GM10266 (cell line): Measurements from ENCODE around the gene EXOC4.

Source experiments
- DNase-seq: peaks from one replicate; pipeline ENCODE4 v3.0.0; 2012; ENCODE audit errors: extremely low spot score
- TF ChIP-seq, protein P1 (sequence below): IDR thresholded peaks from 2 replicates; pipeline ENCODE4 v1.5.1; 2012; ENCODE audit warnings: mild to moderate bottlenecking, low read depth; ENCODE audit not compliant: control insufficient read depth, insufficient read depth; ENCODE audit errors: missing control alignments

The EXOC4 gene

DNA sequence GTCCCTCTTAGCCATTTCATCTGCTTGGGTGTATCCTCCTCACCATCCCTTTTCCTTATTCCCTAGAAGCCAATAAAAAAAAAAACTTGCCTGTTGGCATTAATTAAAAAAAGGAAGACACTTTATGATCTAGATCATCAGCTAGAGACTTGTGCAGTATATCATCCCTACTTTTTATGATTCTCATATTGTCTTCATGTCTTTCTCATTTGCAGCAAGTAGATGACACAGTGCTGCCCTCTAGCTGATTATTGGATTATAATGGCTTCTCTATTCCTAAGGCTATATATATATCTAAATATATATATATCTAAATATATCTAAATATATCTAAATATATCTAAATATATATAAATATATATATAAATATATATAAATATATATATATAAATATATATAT is 601.9 kb downstream of the EXOC4 start:
- peak; percentile 17 for DNase-seq
- TF ChIP-seq, protein P1, sequence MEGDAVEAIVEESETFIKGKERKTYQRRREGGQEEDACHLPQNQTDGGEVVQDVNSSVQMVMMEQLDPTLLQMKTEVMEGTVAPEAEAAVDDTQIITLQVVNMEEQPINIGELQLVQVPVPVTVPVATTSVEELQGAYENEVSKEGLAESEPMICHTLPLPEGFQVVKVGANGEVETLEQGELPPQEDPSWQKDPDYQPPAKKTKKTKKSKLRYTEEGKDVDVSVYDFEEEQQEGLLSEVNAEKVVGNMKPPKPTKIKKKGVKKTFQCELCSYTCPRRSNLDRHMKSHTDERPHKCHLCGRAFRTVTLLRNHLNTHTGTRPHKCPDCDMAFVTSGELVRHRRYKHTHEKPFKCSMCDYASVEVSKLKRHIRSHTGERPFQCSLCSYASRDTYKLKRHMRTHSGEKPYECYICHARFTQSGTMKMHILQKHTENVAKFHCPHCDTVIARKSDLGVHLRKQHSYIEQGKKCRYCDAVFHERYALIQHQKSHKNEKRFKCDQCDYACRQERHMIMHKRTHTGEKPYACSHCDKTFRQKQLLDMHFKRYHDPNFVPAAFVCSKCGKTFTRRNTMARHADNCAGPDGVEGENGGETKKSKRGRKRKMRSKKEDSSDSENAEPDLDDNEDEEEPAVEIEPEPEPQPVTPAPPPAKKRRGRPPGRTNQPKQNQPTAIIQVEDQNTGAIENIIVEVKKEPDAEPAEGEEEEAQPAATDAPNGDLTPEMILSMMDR: peak; percentile 36

DNA sequence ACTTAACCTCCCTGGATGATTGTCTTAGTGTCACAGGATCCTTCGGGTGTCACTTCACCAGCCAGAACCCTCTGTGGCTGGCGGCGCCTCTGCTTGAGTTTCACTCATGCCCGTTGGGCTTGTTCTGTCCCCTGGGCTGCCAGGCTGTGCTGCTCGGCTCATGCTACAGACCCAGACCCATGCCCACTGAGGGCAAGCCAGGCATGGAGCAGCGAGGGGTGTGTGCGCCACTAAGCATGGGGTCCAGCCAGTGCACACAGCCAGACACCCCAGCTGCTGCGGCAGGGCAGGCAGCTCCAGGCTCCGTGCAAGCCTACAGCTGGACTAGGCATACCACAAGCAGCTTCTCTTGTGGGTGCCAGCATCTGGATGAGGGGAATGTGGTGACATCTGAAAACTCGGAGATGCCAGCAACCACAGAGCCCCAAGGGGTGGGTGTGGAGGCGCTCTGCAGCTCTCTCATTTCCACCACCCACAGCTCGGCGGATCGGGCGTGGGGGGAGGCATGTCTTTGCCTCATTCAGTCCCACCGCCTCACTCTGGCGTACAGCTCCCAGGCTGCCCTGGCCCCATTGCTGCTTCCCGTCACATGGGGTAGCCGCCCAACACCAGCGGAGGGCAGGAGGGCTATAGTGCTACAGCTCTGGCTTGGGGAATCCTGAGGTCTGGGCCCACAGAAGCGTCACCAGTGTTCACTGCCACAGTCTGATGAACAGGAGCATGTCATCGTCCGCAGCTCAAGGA is 604.7 kb downstream of the EXOC4 start:
- no peak for DNase-seq
- TF ChIP-seq, protein P1: no peak

DNA sequence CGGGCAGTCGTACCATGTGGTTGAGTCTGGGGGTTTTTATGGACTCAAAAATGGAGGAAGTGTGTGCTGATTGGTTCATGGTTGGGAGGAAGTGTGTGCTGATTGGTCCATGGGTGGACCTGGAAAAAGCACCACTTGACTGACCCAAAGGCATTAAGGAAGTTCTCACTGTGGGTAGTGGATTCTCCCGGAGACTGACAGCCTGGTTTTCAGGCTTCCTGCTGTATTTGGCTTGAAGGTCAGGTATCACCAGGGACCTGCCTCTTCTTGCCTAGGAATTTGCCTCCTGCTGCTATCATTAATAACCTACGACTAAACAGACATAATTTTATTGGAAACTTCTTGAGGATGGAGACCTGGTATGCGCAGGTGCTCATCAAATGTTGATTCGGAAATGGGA is 605.4 kb downstream of the EXOC4 start:
- no peak for DNase-seq
- TF ChIP-seq, protein P1: no peak

DNA sequence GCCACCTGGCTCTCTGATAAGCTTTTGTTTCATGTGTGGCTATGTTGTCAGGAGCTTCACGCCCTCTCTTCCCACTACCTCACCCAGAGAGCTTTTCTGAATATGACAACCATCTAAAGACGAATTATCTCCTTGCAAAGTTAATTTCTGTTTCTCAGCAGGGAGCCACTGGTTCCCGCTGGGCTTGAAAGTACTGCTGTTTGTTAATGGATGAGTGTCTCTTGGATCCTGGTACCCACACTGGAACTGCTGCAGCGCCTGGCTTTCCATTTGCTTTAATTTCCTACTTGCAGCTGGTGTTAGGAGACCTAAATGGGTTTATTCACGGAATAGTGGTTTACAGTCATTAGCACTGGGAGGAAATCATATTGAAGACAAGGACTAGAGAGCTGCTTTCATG is 606.4 kb downstream of the EXOC4 start:
- no peak for DNase-seq

DNA sequence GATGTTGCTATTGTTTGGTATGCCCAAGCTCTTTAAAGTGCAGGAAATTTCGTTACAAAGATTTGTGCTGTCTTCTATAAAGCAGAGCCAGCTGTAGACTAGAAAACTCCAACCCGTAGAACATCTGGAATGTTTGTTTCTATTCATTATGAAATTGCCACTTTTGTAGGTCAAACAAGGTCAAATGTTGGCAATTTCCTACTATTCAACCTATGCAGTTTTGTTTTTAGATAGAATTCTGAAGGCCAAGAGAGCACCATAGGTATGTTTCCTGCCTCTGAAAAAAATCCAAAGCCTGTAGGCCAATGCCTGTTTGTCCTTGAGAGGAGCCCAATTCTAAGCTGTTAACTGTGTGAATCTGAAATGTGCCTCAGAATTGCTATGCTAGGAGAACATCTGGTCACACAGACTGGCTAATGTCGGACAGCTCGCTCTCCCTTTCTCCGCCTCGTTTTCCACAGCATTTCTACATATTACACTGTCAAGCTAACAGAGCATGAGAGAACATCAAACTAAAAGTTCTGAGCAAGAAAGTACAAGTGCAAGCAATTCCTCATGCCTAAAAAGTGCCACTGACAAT is 607.1 kb downstream of the EXOC4 start:
- no peak for DNase-seq
- TF ChIP-seq, protein P1: no peak

More for the DNA sequence above, 606.4 kb downstream of the EXOC4 start:
- TF ChIP-seq, protein P1: no peak

DNA sequence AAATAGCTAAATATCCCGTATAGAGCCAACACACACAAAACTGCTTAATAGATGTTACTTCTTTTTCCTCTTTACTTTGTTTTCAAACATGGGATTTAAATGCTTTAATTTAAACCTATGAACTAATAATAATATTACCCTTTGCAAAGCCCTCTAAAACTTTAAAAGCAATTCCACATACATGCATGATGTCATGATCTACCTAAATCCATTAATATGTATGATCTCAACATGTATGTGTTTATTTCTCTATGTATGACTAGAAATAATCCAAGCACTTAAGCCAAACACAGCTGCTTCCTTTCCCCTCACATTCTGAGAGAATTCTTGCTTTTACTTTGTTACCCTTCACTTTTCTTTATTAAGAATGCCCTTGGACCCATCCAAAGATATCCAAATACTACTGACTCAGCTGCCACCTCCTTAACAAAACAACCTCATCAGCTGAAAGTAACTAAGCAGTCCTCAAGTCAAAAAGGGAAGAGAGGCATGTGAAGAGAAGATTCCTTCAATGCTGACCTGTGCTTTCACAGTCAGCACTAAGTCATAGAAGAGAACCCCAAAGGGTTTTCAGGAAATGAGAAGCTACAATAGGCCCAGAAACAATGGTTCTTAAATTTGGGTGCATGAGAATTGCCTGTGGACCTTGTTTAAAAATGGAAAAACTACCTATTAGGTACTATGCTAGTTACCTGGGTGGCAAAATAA is 607.9 kb downstream of the EXOC4 start:
- DNase-seq: no peak
- TF ChIP-seq, protein P1: no peak

DNA sequence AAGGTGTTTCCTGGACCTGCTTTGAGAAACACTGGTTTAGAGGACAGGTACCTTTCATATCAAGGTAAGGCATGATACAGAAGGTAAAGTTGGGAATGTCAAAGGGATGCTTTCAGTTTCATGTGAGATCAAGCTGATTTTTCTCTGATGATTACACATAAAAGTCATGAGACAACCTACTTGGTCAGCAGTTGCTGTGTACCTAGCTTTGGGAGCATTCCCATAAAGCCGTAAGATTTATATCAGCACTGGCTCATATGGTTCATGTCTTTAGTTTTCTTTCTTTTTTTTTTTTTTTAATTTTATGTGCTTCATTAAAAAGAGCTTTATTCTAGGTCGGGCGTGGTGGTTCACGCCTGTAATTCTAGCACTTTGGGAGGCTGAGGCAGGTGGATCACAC is 609.0 kb downstream of the EXOC4 start:
- TF ChIP-seq, protein P1: no peak
- no peak for DNase-seq
